Ascending aorta (tissue), 2 donors: Measurements from ENCODE around the gene KCNN3. TPM values are rescaled to one million over a fixed set of nuclear protein-coding genes. Genes with fewer than 3 reads are reported as not detected.

Experiments used
- DNase-seq, 2 donors: peaks; one replicate each; pipeline ENCODE4 v3.0.0-alpha.2; 2019; ENCODE audit warnings: low spot score in 2 of 2
- H3K27ac ChIP-seq, 2 donors: fragments of 200-600 bp; sonication (generic); one replicate each; pipeline ENCODE4 v1.5.1; 2016 to 2017; ENCODE audit warnings: mild to moderate bottlenecking in 1 of 2
- H3K27me3 ChIP-seq: fragments of 200-600 bp; sonication (generic); one replicate; pipeline ENCODE4 v1.5.1; 2017
- H3K36me3 ChIP-seq, 2 donors: fragments of 200-600 bp; sonication (generic); one replicate each; pipeline ENCODE4 v1.5.1; 2016
- H3K4me1 ChIP-seq, 2 donors: fragments of 200-600 bp; sonication (generic); one replicate each; pipeline ENCODE4 v1.5.1; 2016 to 2017; ENCODE audit warnings: mild to moderate bottlenecking in 1 of 2
- H3K4me3 ChIP-seq, 2 donors: fragments of 200-600 bp; sonication (generic); one replicate each; pipeline ENCODE4 v1.5.1; 2016 to 2017; ENCODE audit warnings: mild to moderate bottlenecking in 1 of 2
- H3K9me3 ChIP-seq, 2 donors: fragments of 200-600 bp; sonication (generic); one replicate each; pipeline ENCODE4 v1.5.1; 2016
- CTCF ChIP-seq, 3 experiments: fragments of 200-600 bp in 2 of 3; fragments of 450-650 bp in 1 of 3; sonication (generic) in 2 of 3; IDR thresholded peaks; one replicate each; pipeline ENCODE4 v1.5.1; 2016 to 2019; ENCODE audit warnings: antibody characterized with exemption in 3 of 3, mild to moderate bottlenecking in 1 of 3, moderate library complexity in 1 of 3
- intact Hi-C: fragments of 100-400 bp; cut with DNase I; formaldehyde crosslinking; loops from one replicate; pipeline ENCODE4 v1.15.1; 2023
- total RNA-seq: library from RNA; depleted of rRNA; stranded (reverse); fragments of >200 nt; gene quantifications from one replicate; pipeline ENCODE4 v1.1.0, GENCODE V29; 2016

Gene KCNN3
- total RNA-seq, 1 donor from 2014 or later: 24.6 TPM

GRCh38 chr1:154857022-154857421, 13.1 kb downstream of the KCNN3 start:
- H3K4me1 ChIP-seq: no peaks in the 10 kb centered on the region
- no peak for DNase-seq
- no peaks in the 10 kb centered on the region for H3K36me3 ChIP-seq
- intact Hi-C loops: no loop called here
- no peak overlapping the region for H3K4me3 ChIP-seq
- H3K27ac ChIP-seq: no peak overlapping the region
- H3K27me3 ChIP-seq: no peaks in the 10 kb centered on the region
- no peak for TF ChIP-seq CTCF (IDR thresholded peaks at IDR 0.05)
- no peaks in the 10 kb centered on the region for H3K9me3 ChIP-seq

GRCh38 chr1:154856544-154856943, 13.5 kb downstream of the KCNN3 start:
- no peak for TF ChIP-seq CTCF (IDR thresholded peaks at IDR 0.05)
- Histone ChIP-seq H3K36me3 (no peaks in the 10 kb centered on the region), H3K4me1 (no peaks in the 10 kb centered on the region), H3K9me3 (no peaks in the 10 kb centered on the region), H3K27me3 (no peaks in the 10 kb centered on the region), H3K4me3 (no peak overlapping the region), H3K27ac (no peak overlapping the region)
- no peak for DNase-seq
- intact Hi-C loops: no loop called here

DNA sequence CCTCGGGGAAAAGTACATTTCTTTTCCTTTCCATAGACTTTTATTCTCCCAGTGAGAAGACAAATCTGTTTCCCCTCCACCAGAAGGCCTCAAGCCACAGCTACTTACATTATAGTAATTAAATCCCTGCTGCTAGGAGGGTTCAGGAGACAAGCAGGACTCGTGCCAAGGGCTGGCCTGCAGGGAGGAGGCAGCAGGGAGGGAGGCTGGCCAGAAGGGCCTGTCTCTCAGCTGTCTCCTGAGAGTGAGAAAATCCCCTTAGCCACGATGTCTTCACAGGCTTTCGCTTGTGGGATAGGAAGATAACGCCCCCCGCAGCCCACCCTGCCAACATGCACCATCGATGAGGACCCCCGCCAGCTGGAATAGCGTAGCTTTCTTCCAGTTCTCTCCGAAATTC, 14.0 kb downstream of the KCNN3 start:
- H3K36me3 ChIP-seq: no peaks in the 10 kb centered on the region
- no peak overlapping the region for H3K4me3 ChIP-seq
- no peaks in the 10 kb centered on the region for H3K4me1 ChIP-seq
- no peaks in the 10 kb centered on the region for H3K27me3 ChIP-seq
- intact Hi-C loops: no loop called here
- no peak overlapping the region for H3K27ac ChIP-seq
- DNase-seq: no peak
- H3K9me3 ChIP-seq: no peaks in the 10 kb centered on the region
- no peak for TF ChIP-seq CTCF (IDR thresholded peaks at IDR 0.05)

DNA sequence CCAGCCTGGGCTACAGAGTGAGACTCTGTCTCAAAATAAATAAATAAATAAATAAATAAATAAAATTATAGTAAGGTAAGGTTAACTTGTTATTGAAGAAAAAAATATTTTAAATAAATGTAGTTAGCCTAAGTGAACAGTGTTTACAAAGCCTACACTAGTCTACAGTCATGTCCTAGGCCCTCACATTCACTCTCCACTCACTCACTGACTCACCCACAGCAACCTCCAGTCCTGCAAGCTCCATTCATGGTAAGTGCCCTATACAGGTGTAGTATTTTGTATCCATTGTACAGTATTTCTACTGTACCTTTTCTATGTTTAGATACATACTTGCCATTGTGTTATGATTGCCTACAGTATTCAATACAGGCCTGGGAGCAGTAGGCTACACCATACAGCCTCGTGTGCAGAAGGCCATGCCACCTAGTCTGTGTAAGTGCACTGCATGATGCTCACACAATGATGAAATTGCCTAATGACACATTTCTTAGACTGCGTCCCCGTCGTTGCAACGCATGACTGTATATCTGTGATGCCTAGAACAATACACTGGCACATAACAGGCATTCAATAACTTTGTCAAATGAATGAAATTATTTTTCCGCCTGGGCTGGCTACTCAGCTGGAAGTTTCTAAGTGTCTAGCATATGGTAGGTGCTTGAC, 14.8 kb downstream of the KCNN3 start:
- no peak for DNase-seq
- Histone ChIP-seq H3K36me3 (no peaks in the 10 kb centered on the region), H3K27me3 (no peaks in the 10 kb centered on the region), H3K4me3 (no peak overlapping the region), H3K4me1 (no peaks in the 10 kb centered on the region), H3K27ac (no peak overlapping the region), H3K9me3 (no peaks in the 10 kb centered on the region)
- intact Hi-C loops: no loop called here
- TF ChIP-seq CTCF (IDR thresholded peaks at IDR 0.05): no peak

GRCh38 chr1:154852845-154853244, 17.2 kb downstream of the KCNN3 start:
- no peak for DNase-seq
- H3K4me3 ChIP-seq: no peak overlapping the region
- H3K27me3 ChIP-seq: no peaks in the 10 kb centered on the region
- no peaks in the 10 kb centered on the region for H3K36me3 ChIP-seq
- no peaks in the 10 kb centered on the region for H3K9me3 ChIP-seq
- TF ChIP-seq CTCF (IDR thresholded peaks at IDR 0.05): no peak
- intact Hi-C loops: no loop called here
- H3K4me1 ChIP-seq: no peaks in the 10 kb centered on the region
- no peak overlapping the region for H3K27ac ChIP-seq
